GM18520 (cell line): ENCODE results near the gene TEPSIN.

Experiments
- ATAC-seq: cut with Tn5 transposase; IDR thresholded peaks from one replicate; pipeline ENCODE4 v1.9.1; 2021; ENCODE audit not compliant: unreplicated experiment

TEPSIN gene, protein sequence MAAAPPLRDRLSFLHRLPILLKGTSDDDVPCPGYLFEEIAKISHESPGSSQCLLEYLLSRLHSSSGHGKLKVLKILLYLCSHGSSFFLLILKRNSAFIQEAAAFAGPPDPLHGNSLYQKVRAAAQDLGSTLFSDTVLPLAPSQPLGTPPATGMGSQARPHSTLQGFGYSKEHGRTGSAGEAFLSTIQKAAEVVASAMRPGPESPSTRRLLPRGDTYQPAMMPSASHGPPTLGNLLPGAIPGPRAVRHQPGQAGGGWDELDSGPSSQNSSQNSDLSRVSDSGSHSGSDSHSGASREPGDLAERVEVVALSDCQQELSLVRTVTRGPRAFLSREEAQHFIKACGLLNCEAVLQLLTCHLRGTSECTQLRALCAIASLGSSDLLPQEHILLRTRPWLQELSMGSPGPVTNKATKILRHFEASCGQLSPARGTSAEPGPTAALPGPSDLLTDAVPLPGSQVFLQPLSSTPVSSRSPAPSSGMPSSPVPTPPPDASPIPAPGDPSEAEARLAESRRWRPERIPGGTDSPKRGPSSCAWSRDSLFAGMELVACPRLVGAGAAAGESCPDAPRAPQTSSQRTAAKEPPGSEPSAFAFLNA

DNA sequence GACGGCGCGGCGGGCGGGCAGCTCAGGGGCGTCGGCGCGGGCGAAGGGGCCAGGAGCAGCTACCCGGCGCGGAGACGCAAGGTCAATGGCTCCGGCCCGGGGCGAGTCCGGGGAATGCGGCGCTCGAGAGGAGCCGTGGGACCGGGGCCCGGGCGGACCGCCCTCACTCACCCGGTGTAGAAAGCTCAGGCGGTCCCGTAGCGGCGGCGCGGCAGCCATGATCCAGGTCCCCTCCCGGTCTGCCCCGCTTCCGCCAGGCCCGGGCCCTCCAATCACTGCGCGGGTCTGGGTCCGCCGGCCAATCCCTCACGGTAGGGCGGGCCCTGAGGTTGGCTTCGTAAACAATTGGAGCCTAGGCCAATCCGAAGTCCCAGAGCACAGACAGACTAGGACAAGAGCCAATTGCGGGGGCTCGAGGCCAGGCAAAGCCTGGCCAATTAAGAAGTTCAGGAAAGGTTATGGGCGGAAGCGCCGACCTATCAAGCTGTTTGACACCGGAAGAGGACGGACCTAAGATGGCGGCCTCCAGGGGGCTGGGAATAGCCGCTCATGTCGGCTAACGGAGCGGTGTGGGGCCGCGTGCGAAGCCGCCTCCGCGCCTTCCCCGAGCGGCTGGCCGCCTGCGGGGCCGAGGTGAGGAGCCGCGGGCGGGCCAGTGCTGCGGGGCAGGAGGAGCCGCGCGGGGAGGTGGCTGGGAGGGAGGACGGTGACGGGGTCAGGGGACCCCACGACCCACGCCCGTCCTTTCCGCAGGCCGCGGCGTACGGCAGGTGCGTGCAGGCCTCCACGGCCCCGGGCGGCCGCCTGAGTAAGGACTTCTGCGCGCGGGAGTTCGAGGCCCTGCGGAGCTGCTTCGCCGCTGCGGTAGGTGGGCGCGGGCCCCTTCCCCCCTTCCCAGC, at the start of gene TEPSIN, which contains the start of gene NDUFAF8:
TSS of gene TEPSIN (minus strand) at position 241 of the 899 bp plus-strand sequence. CDS start at position 219, 22 bp downstream.
TSS of gene NDUFAF8 (plus strand) at position 504 of the 899 bp plus-strand sequence. CDS start at position 550, 46 bp downstream.
- ATAC-seq: peak; percentile 95

DNA sequence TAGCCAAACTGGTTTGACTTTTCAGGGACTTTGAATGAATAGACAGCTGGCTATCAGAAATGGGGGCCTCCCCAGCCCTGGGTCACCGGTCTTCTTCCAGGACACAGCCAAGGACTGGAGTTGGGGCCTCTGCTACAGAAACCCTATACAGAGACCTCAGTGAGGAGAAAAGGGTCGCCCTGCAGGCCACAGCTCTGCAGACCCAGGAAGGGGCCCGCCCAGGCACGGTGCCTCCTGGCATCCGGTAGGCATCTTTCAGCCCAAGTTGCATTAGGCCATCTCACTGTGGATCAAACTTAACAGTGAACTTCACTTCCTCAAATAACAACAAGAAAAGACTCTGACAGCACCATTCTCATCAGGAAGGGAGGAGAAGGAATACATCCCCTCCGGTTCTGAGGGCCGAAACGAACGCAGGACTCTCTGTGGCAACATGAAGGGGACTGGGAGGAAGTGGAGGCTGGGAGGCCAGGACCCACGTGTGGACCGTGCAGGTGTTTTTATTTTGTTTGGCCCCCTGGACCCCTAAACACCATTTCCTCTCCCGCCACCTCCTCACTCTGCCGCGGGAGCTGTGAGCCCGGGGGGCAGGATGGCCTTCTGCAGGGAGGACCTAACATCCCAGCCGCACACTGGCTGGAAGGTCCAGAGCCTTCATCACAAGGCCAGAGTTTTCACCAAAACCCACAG, 49.0 kb upstream of the TEPSIN start:
- ATAC-seq: no peak

DNA sequence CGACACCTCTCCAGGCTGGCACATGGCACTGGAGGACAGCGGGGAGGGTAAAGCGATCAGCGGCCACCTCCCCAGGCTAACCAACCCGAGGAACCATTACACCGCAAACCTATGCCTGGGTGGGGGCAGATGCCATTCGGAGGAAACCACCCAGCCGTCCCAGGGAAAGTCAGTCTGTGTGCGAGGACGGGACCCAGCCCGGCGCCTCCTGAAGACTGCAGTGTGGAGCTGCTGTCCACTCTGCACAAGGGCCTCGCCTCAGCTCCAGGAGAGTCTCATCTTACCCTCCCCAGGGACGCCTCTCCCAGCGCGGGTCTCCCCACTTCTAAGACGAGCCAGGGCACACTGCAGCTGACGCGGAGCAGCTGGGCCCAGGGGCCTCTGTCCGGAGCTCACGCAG, 48.3 kb upstream of the TEPSIN start:
- ATAC-seq: no peak

DNA sequence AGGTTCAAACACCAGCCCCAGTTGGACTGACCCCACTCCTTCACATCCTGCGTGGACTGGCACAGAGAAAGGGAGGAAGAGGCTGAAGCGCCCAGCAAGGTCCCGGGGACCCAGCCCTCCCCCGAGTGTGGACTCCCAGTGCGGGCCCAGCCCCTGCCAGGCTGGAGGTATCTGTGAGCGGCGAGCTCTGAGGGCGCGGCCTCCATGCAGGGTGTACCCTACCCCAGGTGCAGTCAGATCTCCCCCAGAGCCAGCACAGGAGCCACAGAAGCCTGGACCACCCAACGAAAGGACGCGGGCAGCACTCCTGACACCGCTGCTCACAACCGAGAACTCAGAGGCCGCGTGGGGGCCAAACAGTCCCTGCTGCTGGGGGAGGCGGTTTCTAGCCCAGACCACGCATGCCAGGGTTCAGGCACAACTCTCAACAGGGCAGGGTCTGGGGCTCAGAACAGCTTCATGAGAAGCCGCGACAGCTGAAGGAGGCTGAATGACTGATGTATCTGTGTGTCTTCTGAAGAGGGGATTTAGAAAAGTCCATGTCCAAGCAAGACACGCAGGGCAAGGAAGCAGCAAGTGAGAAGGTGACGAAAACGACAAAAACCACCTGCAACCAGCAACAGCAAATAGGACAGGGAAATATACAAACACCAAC, 47.8 kb upstream of the TEPSIN start:
- ATAC-seq: no peak

DNA sequence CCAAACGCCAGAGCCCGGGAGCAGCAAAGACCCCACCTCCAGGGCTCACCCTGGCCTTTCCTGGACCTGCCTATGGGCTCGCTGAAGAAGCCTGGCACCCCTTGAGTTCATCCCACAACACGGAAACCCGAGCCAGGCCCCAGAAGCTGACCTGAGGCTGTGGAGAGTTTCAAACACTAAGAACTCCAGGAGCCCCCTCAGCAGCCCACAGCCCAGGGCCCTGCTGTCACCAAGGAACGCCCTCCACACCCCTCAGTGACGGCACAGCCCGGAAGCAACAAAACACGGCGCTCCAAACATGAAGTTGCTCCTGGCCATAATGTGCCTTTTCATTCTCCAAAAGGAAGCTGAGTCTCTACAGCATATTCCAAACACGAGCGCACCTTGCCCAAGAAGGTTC, 47.0 kb upstream of the TEPSIN start:
- ATAC-seq: no peak

DNA sequence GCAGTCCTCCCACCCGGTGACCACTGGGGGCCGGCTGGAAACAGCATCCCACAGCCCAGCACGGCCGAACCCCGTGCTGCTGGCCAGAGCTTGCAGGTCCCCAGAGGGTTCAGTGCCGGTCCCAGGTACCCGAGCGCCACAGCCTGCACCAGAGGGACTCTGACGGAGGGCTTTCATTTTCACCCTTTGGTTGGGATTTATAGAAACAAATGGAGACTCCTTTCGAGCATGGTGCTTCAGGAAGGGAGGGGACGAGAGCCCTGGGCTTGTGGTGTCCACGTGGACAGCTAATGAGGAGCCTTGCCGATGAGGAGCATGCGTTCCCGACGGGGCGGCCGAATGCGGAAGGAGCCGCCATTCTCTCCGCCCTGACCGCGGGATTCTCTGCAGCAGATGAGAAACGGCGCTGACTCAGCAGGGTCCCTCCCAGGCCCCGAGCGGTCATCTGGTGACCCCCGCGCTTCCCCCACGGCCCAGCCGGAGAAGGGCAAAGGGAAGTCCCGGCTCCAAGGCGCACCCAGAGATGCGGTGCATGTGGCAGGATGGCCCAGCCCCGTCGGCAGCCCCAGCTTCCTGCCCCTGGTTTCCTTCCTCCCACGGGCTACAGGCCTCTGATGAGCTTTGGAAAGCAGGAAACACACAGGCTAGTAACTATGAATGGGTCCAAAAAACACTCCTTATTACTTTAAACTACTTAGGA, 46.5 kb upstream of the TEPSIN start:
- no peak for ATAC-seq

DNA sequence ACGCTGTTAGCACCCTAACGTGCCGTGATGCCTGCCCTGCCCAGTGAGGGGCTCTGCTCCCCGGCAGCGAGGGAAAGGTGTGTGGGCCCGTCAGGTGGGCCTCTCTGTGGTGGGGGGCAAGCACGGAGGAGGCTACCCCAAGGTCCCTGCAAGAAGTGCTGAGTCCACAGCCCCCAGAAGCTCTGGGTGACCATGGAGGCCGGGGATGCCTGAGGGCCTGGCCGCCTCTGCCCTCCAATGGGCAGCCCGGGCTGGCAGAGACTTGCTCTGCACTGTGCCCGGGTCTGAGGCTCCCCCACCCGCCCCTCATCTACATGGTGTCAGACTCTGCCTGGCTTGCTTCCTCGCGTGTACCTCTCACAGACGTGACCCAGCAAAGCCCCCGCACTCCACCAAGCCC, 44.0 kb upstream of the TEPSIN start:
- ATAC-seq: no peak

DNA sequence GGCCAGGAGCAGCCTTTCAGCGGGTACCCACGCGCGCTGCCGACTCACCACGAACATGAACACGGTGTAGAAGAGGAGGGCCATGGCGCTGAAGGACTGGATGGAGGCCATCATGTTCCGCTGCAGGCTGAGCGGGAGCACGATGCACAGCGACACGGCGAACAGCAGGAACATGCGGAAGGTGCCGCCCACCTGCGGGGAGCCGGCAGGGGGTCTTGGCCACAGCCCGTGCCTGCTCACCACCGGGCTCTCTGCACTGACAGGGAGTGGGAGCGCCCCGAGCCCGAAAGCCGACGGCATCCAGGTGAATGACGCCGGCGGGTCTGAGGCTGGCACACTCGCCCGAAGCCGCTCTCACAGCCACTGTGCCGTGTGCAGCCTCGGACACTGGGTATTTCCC, 43.3 kb upstream of the TEPSIN start:
- ATAC-seq: no peak

DNA sequence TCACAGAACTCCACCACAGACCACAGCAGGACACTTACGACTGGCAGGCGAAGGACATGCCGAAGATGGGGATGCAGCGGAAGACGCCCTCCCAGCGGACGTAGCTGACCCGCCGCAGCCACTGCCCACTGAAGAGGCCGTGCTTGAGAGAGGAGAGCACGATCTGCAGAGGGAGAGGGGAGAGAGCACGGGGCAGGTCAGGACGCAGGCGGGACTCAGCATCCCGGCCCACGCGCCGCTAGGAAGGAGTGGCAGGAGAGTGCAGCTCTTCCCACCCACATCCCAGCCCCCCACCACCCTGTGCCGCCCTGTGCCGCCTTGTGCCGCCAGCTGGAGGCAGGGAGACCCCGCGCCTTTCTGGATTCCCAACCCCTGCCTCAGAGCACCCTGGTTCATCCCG, 41.7 kb upstream of the TEPSIN start:
- ATAC-seq: no peak

DNA sequence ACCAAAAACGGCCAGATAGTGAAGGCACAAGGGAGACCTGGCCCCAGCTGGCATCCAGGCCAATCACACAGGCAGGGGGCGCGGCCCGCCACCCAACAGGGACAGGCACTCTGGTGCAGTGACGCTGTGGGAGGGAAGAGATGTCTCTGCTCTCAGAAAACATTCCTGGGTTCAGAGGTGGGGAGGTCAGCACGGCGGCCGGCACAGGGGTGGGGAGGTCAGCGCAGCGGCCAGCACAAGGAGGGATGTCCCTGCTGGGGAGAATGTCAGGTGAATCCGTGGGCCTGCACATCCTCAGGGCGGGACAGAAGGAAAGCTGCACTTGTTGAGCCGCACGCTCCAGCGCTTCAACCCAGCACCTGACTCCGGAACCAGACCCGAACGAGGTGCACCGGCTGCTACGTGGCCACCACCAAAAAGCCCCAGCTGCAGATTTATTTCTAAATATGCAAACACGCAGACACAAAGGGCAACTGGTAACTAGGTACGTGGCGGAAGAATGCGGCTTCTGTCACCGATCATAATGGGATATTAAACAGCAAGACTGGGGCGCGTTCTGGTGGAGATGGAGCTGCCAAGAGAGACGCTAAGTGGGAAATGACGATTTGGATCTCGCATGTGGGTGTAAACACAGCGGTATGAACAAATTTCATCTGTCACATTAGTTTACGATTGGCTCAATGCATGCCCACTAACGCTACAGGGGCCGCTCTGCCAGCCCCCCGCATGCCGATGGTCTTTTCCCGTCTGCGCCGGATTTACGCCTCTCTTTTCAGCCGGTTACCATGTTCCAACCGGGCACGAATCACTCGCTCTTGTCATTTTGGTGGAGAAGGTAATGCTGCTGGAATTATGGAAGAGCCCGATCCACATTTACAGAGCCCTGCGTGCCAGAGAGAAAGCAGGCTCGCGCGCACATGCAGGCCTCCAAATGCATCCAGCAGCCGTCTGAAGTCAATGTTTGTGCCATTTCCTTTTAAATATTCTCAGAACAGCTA, 40.7 kb upstream of the TEPSIN start:
- ATAC-seq: no peak

DNA sequence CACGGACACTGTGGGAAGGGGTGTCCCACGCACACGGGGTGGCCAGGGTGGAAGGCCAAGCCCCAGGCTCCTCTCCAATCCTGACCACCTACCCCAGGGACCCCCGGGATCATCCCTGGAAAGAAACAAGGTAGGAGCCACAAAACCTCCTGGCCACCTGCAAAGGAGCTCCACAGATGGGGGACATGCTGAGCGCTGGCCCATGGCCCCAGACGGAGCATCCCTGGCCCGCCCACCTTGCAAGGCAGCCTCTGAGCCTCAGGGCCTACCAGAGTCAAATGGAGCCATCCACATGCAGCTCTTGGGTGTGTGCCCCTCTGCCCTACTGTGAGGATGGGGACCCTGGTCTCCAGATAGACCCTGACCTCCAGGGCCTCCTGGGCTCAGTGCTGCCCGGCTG, 40.0 kb upstream of the TEPSIN start:
- no peak for ATAC-seq

DNA sequence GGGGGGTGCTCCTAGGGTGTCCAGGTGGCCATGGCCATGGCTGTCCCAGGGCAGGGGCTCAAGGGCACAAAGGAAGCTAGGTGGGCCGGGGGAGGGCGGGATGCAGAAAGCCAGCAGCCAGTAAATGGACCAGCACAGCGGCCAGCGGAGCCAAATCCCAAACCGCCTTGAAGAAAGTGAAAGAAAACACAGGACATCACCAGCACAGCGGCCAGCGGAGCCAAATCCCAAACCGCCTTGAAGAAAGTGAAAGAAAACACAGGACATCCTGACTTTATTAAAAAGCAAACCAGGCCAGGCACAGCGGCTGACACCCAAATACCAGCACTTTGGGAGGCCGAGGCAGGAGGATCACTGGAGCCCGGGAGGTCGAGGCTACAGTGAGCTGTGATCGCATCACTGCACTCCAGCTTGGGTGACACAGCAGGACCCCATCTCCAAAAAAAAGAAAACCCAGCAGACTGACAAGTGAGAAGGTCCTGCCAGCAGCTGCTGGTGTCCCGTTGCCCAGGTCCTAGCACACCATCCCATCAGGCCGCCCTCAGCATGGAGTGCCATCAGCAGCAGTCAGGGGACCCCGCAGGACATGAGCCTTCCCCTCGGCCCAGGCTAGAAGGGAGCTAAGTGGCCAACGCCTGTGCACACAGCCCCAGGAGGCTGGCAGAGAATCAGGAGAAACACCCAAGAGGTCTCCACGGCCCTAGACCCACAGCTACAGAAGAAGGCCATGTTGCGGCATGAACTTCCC, 39.3 kb upstream of the TEPSIN start:
- ATAC-seq: no peak

DNA sequence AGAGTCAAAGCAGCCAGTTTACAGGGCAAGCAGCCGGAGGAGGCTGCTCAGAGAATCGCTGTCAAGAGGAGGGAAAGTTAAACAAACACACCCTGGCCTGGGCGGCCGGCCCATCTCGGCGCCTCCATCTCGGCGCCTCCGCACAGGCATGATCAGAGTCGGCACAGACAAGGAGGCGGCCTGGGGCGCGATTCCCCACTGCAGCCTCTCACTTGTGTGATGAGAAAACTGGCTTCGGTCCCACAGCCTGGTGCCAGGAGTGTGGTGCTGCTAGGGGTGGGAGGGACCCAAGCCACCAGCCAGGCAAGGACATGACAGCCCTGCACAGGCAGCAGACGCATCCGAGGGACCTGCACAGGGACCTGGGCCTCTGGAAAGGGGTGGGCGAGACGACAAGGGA, 38.6 kb upstream of the TEPSIN start:
- no peak for ATAC-seq

DNA sequence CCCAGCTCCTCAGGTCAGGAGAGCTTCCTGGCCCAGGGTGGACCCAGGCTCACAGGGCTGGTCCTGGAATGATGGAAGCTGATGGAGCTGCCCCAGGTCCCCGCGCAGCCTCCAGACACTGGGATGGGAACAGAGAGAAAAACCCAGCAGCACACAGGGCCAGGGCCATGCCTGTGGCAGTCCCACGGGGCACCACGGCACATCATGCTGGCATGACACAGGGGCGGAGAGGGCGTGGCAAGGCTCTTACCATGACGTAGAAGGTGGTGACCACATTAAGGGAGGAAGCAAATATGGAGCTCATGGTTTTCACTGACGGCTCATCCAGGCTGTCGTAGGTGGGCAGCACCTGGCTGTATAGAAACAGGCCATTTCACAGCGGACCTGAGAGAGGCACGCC, 37.9 kb upstream of the TEPSIN start:
- no peak for ATAC-seq

DNA sequence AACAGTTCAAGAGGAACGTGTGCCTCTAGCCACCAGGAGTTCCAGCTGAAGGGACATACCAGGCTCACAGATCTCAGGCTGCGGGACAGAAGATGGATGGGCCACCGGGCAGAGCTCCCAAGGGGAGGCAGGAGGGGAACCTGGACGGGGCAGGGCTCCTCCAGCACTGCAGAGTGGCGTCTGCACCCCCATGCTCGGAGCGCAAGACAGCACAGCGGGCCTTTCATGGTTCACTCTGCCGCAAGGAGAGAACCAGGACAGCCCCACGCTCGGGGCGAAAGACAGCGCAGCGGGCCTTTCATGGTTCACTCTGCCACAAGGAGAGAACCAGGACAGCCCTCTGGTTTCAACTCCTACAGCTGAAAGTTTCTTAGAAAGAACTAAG, 35.6 kb upstream of the TEPSIN start:
- no peak for ATAC-seq

DNA sequence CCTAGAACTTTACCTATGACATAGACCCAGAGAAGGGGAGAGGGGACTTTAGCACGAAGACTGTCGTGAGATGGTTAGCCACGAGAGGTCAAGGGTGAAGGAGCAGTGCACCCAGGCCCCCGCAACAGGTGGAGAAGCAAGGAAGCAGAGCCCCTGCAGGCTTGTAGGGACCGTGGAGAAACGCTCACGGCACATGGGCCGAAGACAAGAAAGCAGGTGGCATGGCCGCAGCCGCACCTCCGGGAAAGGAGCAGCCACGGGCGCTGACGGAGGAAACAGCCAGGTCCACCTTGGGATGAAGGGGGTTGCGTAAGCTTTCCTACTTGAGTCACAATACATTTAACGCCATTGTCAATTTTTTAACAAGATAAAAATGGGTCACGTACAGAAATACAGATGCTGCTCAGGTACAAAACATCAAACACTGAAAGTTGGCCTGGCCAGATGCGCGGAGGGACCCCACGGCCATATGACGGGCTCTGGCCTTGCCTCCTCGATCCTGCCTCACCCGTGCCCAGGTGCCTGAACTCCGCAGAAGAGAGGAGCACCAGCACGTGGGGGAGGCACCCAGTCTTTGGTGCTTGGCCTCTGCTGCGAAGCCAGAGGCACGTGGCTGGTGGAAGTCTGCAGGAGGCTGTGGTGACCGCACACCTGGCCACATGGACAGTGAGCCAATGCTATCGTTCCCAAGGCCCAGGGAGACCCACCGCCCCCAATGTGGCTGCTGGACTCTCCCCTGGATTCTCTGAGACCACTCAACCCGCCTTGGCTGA, 35.0 kb upstream of the TEPSIN start:
- no peak for ATAC-seq

DNA sequence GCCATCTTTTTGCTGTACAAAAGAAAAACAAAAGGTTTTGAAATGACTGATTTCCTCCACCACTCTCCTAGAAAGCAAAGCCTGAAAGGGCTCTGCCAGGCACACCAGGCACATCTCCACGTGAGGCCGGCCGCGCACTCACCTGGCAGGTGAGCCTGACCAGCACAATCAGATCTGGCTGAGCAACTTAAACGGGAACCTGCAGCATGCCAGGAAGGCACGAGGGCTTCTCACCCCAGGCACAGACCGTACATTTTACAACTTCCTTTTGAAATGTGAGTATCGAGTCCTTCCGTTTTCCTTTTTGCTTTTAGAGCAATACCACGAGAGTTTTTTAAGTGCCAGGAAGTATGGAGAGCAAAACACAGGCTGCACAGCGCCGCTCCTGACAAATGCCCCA, 33.8 kb upstream of the TEPSIN start:
- no peak for ATAC-seq
